DLD1 (cell line): ENCODE data around the gene F13B.
"Not testable (repeated sequence)": the region's sequence is repeated elsewhere in the genome, so short reads cannot be mapped to it uniquely, and the experiment has no call there.

Experiments
- in situ Hi-C: cut with HindIII; loops from 2 replicates; pipeline ENCODE4 v1.10.0; 2017; ENCODE audit warnings: low sequenced_read_pairs

Gene F13B

GRCh38 chr1:197066719-197067456 is at the start of gene F13B:
Gene F13B, minus strand, starts transcription at chr1:197067260. Its CDS starts 37 bp downstream, at chr1:197067223.
- in situ Hi-C loops: no loop called here

GRCh38 chr1:197116156-197116555 is 49.1 kb upstream of the F13B start:
- in situ Hi-C loops: no loop called here

- in situ Hi-C loops: no loop called here
Measured at GRCh38 chr1:197106869-197107268, 39.8 kb upstream of the F13B start.

GRCh38 chr1:197103300-197103699 is 36.2 kb upstream of the F13B start:
- in situ Hi-C loops: no loop called here

- in situ Hi-C loops: no loop called here
Measured at GRCh38 chr1:197101978-197102377, 34.9 kb upstream of the F13B start.

DNA sequence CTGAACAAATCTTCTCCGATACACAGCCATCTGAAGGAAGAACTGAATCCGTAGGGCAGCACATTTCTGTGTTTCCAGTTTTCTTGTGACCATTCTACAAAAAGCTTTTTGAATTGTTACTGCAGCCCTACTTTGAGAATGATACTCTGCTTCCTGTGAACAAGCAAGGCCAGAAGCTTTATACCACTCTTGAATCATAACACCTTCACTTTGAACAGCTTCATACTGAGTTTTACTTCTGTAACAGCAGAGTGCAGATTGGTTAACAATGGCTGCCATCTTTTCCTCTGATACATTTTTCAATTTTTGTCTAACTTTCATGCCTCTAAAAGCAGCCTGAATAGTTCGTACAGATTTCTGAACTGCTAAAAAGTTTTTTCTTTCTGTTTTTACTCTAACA is 33.6 kb upstream of the F13B start:
- in situ Hi-C loops: no loop called here

DNA sequence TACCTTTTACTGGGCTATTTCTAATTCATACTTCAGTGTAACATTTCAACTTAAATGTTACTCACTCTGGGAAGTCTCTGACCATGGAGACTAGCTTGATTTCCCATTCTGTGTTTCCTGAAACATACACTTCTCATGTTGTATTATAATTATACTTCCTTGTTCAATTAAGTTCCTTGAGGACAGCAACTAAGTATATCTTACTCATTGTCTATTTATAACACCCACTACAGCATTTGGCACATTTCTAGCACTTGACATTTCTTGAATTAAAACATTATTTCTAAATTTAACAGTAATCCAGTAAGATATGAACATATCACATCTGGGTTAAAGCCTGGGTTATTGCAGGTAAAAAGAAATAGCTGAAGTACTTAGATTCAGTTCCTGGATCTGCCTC is 32.4 kb upstream of the F13B start:
- in situ Hi-C loops: no loop called here

DNA sequence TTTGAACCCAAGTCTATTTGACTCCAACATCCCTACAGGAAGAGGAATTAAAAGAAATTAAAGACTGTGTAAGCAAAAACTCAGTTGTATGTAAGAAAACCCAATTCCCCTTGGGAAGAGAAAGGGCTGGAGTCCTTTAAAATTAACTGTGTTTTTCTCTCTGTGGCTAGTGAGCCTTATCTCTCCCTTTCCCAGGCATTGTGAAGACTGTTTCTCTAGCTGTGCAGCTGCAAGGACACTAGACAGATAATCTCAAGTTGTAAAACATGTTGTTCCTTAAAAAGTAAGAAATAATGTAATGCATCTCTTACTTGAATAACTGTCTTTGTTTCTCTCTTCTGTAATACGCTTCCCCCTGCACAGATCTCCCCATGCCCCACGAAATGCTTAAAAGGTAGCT is 29.9 kb upstream of the F13B start:
- in situ Hi-C loops: not testable (repeated sequence)

- in situ Hi-C loops: no loop called here
Measured at GRCh38 chr1:197096137-197096536, 29.1 kb upstream of the F13B start.

DNA sequence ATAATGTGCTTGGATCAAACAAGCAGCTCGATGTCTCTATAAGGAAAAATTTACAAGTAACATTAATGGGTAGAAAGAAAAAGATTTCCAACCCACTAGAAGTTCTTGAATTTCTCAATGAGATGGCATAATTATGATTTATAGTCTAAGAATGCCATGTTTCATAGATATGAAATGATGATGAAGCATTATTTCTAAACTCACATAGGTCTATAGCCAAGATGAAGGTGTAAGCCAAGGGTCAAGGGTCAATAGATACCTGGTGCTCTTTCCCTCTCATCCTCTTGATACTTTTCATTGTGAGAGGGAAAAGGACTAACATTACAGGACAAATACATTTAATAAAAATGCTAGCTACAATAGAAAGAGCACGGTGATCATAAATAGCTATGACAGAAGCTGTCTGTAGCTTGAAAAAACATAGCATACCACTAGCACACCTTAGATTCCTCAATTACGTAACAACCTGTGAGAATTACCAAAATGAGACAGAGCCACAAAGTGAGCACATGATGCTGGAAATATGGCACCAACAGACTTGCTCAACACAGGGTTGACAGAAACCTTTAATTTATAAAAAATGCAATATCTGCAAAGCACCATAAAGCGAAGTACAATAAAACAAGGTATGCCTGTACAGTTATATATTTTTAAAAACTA is 26.3 kb upstream of the F13B start:
- in situ Hi-C loops: no loop called here

GRCh38 chr1:197092491-197093023 is 25.5 kb upstream of the F13B start:
- in situ Hi-C loops: no loop called here

GRCh38 chr1:197083474-197083873 is 16.4 kb upstream of the F13B start:
- in situ Hi-C loops: no loop called here

- in situ Hi-C loops: no loop called here
Measured at GRCh38 chr1:197081117-197081753, 14.2 kb upstream of the F13B start.

DNA sequence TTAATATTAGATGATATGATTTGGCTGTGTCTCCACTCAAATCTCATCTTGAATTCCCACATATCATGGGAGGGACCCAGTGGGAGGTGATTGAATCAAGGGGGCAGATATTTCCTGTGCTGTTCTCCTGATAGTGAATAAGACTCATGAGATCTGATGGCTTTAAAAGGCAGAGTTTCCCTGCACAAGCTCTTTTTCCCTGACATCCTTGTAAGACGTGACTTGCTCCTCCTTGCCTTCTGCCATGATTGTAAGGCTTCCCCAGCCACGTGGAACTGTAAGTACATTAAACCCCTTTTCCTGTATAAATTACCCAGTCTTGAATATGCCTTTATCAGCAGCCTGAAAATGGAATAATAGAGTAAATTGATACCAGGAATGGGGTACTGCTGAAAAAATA is 13.3 kb upstream of the F13B start:
- in situ Hi-C loops: no loop called here

DNA sequence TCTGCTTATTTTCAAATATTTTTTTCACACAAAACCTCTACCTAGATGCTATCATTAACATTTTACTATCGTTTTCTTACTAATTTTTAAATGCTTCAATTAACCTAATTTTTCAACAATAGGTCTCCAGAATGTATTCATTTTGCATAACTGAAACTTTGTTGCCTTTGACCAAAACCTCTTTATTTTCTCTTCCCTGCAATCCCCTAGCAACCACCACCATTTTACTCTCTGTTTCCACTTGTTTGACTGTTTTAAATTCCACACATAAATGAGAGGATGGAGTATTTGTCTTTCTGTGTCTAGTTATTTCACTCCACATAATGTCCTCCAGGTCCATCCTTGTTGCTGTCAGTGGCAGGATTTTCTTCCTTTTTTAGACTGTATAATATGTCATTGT is 9.5 kb upstream of the F13B start:
- in situ Hi-C loops: no loop called here

GRCh38 chr1:197073978-197074377 is 6.9 kb upstream of the F13B start:
- in situ Hi-C loops: no loop called here

DNA sequence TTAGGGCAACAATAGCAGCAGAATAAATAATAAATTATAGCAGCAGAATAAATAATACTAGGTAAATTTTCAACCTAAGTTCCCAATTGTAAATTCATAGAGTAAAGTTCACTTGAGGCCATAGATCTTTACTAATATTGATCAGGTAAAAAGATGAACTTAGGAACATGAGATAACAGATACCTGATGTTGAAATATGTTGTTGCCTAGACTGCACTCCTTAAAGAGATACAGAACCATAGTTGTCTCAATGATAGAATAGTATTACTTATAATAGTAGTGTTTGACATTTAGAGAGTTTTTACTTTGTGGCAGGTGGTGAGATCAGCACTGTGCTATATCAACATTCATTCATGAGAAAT is 378 bp upstream of the F13B start:
- in situ Hi-C loops: no loop called here

- in situ Hi-C loops: no loop called here
Measured at GRCh38 chr1:197066277-197066676, 783 bp downstream of the F13B start.

- in situ Hi-C loops: no loop called here
Measured at GRCh38 chr1:197065559-197065958, 1.5 kb downstream of the F13B start.

- in situ Hi-C loops: no loop called here
Measured at GRCh38 chr1:197063212-197063611, 3.8 kb downstream of the F13B start.

DNA sequence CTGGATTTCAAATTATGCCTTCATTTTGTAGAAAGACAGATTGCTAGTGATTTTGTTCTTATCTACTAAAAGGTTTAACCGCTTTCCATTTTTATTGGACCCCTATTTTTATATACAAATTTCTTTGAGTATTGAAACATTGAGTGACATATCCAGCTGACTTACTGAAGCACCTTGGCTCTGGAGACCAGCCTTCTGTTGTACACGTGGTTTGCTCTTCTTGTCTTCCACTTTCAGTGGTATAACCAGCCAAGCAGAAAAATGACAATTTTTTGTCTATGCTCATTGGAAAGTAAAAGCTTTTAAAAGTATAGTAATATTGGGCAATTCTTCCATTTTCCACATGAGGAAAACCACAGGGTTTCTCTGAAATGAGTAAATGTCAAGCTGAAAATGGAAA is 4.4 kb downstream of the F13B start:
- in situ Hi-C loops: no loop called here

GRCh38 chr1:197049100-197049499 is 18.0 kb downstream of the F13B start:
- in situ Hi-C loops: no loop called here
